Stimulated activated CD4-positive, alpha-beta T cell treated with anti-CD3 and anti-CD28 coated beads, TNF-alpha, amount 100 ng/mL, for 1 hour (primary cell): ENCODE data around the gene OLR1.

ENCODE experiments used
- DNase-seq, 3 donors: peaks; one replicate each; pipeline ENCODE4 v3.0.0-alpha.2; 2020; ENCODE audit warnings: low read depth in 3 of 3, low spot score in 1 of 3

OLR1 gene

DNA sequence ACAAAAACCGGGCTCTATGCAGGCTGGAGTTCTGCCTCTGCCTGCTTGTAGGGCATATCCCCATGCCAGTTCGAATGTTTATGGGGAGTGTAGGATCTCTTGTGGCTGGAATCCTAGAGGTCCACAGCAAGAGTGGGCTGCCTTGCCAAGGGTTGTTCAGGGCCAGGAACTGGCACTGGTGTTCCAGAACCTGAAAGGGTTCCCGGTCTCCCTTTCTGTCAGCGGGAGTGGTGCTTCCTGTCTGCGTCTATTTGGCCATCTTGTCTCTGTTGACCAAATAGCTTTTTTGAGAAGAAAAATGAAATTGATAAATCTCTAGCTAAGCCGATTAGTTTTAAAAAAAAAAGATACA lies 17.8 kb downstream of the OLR1 start:
- DNase-seq, result no peak

DNA sequence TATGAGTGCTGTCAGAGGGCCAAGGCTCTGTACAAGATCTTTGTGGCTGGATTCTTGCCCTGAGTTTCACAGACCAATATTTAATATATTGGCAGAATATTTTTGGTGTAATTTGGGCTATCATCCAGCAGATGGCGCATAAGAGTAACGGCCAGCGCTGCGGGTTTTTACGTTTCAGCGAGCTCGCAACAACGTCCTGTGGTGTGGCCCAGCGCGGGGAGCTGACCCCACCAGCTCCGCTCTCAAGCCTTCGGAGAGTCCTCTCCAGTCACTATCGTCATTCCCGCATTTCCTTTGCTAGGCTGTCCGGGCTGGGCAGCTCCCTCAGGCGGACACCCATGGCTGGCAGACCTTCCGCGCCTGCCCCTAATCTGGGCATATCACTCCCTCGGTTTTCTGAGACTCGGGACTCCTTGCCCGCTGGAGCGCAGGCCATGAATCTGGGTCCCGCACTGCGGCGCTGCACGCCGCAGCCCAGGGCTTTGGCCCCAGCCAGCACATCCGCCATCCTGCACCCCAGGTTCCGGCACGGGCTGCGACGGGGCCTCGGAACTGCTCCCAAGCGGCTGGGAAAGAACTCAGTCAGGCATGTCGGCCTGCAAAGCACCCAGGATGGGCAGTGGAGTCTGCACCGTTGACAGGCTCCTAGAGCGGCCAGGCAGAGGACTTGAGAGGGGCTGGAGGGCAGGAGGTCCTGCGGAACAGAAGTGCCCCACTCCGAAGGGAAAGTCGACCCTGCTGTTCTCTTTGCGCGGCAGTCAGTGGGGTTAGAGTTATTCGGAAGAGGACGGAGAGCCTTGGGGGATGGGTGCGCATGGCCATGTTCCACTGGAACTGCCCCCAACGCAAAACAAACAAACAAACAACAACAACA lies 18.4 kb downstream of the OLR1 start:
- DNase-seq, result peak in 2 of 3 donors; percentile 19 to 34

DNA sequence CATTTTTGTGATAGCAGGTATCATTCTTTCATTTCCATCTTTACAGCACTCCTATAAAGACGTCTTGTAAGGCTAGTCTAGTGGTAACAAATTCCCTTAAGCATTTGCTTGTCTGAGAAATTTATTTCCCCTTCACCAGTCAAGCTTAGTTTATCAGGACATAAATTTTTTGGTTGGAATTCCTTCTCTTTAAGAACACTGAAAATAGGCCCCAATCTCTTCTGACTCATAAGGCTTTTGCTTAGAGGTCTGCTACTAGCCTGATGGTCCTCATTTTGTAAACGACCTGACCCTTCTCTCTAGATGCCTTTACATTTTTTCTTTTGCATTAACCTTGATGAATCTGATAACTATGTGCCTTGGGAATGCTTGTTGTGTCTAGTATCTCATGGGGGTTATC lies 20.3 kb downstream of the OLR1 start:
- no peak for DNase-seq

DNA sequence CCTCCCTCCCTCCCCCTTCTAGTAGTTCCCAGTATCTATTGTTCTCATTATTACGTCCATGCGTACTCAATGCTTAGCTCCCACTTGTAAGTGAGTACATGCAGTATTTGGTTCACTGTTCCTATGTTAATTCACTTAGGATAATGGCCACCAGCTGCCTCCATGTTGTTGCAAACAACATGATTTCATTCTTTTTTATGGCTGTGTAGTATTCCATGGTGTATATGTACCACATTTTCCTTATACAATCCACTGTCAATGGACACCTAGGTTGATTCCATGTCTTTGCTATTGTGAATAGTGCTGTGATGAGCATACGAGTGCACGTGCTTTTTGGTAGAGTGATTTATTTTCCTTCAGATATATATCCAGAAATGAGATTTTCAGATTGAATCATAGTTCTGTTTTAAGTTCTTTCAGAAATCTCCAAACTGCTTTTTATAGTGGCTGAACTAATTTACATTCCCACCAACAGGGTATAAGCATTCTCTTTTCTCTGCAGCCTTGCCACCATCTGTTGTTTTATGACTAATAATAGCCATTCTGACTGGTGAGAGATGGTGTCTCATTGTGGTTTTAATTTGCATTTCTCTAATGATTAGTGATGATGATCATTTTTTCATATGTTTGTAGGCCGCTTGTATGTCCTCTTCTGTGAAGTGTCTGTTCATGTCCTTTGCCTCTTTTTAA lies 24.1 kb downstream of the OLR1 start:
- no peak for DNase-seq

DNA sequence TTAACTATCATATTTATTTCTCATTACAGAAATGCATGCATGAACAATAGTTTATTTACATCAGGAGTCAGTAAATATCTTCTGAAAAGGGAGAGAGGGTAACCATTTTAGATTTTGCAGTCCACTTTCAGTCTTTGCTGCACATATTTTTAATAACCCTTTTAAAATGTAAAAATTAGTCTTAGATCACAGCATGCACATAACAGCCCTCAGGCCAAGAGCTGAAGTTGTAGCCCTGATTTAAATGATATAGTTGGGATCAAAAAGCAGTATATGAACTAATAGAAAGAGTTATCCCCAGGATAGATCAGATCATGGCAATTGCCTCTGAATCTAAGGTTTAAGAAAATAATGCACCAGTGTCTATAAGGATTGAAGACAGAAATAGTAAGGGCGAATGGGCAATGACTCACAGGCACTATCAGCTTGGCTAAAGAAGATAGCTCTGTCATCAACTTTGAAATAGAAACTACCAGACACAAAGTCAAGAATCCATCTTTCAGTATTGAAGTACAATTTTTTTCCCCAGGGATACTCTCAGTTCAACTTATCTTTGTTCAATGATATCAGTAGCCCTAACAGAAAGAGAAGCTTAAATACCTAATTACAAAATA lies 28.8 kb downstream of the OLR1 start:
- no peak for DNase-seq

DNA sequence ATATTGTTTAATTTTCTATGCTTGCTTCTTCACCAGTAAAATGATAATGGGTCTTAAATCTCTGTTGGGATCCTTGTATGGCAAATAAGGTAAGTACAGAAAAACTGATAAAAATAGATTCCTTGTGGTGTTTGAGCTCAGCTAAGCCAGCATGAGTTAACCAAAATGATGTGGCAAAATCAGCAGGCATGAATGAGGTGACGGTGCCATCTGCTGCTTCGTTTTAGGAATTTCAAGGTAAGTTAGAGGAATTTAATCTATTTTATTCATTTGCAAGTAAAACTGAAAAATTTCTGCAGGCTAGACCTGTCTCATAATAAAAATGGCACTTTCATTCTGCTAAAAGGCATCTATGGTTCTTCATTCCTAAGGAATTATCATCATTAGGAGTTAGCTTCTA lies 31.9 kb downstream of the OLR1 start:
- DNase-seq, result no peak

DNA sequence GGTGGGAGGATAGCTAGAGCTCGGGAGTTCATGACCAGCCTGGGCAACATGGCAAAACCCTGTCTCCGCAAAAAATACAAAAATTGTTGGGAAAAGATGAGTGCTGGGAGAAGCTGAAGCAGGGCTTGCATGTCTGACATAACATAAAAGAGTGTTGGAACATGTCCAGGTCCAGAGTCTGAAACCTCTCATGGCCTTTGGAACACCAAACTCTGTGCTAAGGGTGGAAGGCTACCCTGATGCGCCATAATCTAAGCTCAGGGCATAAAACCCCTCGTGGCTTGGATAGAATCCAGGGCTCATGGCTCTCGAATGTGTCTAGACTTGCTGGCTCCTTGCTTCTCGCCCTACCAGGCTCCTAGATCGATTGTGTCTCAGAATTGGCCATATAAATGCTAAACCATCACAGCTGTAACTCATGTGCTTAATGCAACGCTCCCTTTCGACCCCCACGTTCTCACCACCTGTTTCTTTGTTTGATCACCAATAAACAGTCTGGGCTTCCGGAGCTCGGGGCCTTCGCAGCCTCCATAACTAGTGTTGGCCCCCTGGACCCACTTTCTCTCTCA lies 35.2 kb downstream of the OLR1 start:
- DNase-seq, result no peak

DNA sequence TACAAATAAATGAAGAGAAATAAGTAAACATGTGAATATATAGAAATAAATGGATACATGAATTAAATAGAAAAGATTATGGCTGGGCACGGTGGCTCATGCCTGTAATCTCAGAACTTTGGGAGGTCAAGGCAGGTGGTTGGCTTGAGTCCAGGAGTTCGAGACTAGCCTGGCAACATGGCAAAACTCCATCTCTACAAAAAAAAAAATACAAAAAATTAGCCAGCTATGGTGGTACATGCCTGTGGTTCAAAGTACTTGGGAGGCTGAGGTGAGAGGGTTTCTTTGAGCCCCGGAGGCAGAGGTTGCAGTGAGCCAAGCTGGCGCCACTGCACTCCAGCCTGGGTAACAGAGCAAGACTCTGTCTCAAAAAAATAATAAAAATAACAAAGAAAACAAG lies 36.8 kb downstream of the OLR1 start:
- DNase-seq, result no peak

DNA sequence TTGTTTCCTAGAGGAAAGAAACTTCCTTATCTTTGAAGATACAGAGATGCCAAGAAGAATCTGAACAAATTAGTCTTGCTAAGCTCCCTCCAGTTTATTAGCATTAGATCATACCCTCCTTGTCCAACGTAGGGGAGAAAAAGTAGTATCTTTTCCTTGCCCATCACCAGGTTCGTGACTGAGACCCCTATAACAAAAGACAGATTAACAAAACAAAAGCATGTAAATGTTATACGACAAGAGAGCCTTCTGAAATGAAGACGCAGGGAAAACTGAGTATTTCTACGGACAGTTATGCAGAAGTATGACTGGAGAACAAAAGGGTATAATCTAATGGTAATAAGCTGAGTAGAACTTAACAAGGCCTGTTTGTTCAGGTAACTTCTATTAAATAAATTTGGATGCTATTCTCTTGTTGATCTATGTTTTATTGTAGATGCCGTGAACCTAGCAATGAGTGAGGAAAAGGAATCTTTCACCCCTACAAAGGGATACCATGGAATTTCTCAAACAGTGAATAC lies 39.0 kb downstream of the OLR1 start:
- DNase-seq, result no peak

DNA sequence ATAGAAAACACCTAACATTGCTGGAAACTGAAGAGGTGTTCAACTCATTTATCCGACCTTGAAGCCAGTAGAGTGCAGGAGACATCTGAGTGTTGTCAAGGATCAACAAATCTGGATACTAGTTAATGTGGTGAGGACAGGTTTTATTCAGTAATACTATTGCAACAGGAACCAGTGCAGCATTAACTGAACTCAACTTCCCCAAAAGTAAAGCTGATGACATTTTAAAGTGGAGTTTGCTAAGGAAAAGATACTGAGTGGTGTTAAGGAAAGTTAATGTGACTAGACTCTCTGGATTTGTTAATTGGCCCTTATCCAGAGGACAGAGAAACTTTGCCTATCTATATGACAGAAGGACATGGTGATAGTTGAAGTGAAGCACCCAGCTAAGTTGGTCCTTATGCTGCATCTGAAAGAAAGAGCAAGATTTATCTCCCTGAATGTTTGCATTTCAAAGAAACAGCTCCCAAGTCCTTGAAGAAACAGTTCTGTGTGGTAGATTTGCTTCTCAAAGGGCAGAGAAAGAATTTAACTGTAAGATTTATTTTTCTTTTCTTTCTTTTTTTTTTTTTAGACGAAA lies 40.7 kb downstream of the OLR1 start:
- no peak for DNase-seq

DNA sequence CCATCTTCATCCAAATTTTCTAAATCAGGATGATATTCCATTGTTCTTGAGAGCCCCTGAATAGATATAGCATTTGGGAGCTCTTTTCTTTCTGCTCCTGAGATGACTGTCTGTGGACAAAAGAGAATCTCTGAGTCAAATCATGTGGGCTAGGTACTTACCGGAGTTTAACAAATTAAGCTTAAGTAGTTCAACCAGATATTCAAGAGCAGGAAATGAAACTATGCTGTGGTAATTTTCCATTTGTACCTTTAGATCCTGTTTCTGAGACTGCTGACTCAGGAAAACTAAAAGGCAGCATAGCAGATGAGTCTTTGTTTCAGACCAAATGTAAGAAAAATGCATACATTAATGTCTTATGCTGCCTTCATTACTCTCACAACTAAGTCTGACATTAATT lies 41.9 kb downstream of the OLR1 start, which contains the start of gene CLEC7A:
TSS of gene CLEC7A (minus strand) at position 158 of the 400 bp plus-strand sequence. CDS start at position 41, 117 bp downstream.
- DNase-seq, result no peak

DNA sequence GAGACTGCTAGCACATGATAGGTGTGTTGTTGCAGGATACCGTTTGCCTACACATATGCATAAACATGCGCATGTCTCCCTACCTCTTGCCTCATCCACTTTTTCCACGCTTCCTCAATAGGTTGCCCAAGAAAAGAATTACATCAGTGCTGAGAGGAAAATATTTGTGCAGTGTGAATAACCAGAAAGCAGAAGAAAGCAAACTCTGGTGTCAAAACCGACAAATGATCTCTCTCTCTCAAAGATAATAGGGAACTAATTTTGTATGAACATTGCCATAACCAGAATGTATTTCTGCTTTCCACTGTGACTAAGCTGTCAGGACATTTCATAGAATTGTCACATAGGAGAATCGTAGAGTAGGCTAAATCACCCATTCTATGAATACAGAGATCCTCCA lies 43.2 kb downstream of the OLR1 start:
- no peak for DNase-seq

DNA sequence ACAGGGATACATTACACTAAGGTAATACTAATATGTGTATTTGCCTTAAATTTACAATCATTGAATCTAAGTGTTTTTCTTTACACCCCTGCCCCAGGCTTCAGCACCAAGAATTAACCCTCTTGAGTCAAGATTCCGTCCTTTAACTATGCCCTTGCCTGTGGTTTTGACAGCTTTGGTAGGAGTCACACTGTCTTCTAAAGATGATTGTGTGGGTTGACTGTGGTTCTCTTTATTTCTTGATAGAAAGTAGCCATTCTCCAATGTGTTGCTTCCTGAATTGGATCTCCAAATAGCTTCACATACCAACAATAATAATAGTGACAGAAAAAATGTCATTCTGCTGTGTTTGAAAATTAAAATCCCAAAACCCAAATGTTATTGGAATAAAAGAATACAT lies 45.5 kb downstream of the OLR1 start:
- no peak for DNase-seq

DNA sequence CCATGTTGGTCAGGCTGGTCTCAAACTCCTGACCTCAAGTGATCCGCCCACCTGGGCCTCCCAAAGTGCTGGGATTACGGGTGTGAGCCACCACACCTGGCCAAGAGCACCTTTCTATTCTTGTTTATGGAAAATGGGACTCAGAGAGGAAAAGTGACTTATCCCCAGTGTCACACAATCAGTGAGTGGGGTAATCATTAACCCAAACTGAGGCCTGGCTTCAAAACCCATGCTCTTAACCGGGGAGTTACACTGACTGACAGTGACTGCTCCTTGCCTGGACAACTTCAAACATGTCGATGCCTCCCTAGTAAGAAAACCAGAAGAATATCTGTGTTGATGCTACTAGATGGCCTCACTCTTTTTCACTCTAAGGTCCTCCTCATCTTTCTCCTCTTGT lies 49.2 kb downstream of the OLR1 start:
- no peak for DNase-seq

DNA sequence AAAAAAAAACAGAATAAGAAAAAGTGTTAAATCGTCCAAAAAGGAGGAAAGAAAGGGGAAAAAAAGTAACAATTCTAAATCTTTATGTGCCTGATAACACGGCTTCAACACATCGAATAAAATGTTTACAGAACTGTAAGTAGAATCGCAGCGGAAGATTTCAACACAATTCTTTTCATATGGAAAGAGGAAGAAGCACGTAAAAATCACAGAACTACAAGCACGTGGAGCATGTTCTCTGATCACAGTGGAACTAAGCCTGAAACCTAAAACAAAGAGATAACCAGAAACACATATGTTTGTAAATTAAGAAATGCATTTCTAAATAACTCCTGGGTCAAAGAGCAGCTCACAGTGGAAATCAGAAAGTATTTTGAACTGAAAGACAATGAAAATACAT lies 50.7 kb downstream of the OLR1 start:
- no peak for DNase-seq

DNA sequence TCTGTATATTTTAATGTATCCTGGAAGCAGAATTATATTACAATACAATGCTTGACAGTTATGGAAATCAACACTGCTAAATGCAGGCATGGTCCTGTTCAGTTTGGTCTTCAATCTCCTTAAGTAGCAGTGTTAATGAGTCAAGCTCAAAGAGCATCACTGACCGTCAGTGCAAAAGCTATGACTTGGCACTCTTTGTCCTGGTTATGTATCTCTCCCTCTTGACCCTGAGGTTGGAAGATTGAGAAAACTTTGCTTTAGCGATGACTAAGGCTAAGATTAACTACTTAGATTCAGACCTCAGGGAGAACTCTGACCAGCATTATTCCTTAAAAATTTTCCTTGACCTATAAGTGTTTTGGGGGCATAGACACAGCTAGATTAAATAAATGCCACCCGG lies 52.9 kb downstream of the OLR1 start:
- no peak for DNase-seq

DNA sequence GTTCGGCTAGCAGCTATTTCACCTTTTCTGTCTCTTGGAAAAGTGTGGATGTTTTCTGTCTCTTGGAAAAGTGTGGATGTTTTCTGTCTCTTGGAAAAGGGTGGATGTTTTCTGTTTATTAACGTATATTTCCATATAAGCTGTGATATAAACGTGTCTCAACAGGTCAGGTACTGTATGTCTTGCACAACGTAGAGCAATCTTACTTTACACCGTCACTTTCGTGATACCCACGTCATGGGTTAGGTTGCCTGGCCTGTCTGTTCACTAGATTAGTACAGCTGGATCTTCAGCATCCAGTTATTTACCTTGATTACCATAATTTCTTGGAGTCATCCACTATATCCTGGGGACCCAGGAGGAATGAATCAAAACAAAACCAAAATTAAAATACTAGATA lies 56.0 kb downstream of the OLR1 start:
- no peak for DNase-seq

DNA sequence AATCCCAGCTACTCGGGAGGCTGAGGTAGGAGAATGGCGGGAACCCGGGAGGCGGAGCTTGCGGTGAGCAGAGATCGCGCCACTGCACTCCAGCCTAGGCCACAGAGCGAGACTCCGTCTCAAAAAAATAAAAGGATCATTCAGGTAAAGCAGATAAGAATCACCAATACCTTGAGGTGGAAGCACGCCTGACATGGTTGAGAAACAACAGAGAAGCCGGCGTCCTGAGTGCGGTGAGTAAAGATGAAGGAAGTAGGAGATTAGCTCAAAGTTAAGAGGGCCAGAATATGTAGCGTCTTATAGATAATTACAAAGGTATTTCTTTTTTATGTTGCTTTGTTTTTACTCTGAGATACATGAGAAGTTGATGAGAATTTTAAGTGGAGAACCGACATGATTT lies 56.6 kb downstream of the OLR1 start:
- no peak for DNase-seq

DNA sequence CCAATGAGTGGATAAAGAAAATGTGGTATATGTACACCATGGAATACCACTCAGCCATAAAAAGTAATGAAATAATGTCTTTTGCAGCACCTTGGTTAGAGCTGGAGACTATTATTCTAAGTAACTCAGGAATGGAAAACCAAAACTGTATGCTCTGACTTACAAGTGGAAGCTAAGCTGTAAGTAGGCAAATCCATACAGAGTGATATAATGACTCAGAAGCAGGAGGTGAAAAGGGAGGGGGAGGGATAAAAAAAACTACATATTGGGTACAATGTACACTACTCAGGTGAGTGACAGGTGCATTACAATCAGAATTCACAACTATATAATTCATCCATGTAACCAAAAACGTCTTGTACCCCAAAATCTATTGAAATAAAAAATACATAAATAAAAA lies 58.0 kb downstream of the OLR1 start:
- no peak for DNase-seq

DNA sequence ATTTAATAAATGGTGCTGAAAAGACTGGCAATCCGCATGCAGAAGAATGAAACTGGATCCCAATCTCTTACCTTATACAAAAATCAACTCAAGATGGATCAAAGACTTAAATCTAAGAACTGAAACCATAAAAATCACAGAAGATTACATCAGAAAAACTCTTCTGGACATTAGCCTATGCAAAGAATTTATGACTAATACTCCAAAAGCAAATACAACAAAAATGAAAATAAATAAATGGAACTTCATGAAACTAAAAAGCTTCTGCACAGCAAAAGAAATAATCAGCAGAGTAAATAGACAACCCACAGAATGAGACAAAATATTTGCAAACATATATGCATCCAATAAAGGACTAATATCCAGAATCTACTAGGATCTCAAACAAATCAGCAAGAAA lies 58.9 kb downstream of the OLR1 start:
- DNase-seq, result no peak

DNA sequence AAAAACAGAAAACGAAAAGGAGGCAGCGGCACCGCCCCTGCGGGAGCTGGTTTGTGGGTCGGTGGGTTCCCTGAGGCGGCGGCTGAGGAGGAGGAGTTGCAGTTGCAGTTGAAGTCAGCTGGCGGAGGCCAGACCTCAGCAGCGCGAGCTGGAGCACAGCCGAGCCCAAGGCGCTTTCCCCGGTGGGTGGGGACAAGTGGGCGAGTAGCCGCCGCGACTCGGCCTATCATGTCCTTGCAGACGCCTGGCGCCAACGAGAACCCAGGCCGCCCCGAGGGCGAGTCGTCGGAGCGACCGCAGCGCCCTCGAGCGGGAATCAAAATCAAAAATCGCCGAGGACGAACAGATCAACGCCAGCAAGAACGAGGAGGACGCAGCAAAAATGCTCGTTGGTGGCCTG lies 60.5 kb downstream of the OLR1 start:
- no peak for DNase-seq
